ENCODE data around the gene SLC35D1.

- TF ChIP-seq POLR2A (IDR thresholded peaks at IDR 0.05), result no peak
- TF ChIP-seq, protein P1, sequence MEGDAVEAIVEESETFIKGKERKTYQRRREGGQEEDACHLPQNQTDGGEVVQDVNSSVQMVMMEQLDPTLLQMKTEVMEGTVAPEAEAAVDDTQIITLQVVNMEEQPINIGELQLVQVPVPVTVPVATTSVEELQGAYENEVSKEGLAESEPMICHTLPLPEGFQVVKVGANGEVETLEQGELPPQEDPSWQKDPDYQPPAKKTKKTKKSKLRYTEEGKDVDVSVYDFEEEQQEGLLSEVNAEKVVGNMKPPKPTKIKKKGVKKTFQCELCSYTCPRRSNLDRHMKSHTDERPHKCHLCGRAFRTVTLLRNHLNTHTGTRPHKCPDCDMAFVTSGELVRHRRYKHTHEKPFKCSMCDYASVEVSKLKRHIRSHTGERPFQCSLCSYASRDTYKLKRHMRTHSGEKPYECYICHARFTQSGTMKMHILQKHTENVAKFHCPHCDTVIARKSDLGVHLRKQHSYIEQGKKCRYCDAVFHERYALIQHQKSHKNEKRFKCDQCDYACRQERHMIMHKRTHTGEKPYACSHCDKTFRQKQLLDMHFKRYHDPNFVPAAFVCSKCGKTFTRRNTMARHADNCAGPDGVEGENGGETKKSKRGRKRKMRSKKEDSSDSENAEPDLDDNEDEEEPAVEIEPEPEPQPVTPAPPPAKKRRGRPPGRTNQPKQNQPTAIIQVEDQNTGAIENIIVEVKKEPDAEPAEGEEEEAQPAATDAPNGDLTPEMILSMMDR (IDR thresholded peaks at IDR 0.05 in 4 of 5, conservative IDR thresholded peaks at IDR 0.05 in 1 of 5), result no peak
Measured at GRCh38 chr1:67058761-67059160, 4.8 kb upstream of the SLC35D1 start.

Measured in gastrocnemius medialis (tissue), 4 donors.